ENCODE results near the gene SATL1. TPM values are rescaled to one million over a fixed set of nuclear protein-coding genes. Genes with fewer than 3 reads are reported as not detected.

SATL1 gene
- total RNA-seq, 1 donor from 2014 or later: 0.09 TPM

DNA sequence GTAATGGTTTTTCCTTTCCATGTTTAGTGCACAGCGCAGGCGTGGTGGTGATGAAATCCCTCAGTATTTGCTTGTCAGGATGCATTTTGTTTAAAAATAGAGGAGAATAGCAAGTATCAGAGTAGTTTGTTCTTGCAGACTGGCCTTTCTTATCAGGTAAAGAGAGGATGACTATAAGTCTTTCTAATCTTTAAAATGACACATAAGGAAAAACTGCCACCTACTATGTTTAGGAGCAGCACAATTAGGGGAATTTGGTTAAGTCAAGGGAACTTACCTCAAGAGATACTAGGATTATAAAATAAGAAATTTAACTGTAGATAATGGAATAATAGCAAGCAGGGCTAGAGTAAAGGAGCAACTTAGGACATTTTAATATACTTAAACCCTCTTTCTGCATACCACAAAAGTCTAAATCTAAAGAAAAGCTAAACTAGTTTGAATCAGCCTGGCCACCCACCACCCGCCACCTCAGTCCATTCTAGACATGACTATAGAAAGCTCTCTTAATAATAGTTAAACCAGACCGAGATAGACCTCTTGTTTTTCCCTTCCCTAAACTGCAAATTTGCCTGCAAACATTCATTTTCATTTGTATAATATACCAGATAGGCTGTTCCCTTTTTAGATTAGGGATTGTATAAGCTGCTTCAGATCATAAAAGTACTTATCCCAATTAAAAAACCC lies 177.9 kb downstream of the SATL1 start:
- no peak for TF ChIP-seq EZH2 (IDR thresholded peaks at IDR 0.05; ENCODE audit: insufficient read depth, low read length)
- TF ChIP-seq, protein P1, sequence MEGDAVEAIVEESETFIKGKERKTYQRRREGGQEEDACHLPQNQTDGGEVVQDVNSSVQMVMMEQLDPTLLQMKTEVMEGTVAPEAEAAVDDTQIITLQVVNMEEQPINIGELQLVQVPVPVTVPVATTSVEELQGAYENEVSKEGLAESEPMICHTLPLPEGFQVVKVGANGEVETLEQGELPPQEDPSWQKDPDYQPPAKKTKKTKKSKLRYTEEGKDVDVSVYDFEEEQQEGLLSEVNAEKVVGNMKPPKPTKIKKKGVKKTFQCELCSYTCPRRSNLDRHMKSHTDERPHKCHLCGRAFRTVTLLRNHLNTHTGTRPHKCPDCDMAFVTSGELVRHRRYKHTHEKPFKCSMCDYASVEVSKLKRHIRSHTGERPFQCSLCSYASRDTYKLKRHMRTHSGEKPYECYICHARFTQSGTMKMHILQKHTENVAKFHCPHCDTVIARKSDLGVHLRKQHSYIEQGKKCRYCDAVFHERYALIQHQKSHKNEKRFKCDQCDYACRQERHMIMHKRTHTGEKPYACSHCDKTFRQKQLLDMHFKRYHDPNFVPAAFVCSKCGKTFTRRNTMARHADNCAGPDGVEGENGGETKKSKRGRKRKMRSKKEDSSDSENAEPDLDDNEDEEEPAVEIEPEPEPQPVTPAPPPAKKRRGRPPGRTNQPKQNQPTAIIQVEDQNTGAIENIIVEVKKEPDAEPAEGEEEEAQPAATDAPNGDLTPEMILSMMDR (IDR thresholded peaks at IDR 0.05; ENCODE audit: insufficient read depth, low read depth, low read length): no peak
- Histone ChIP-seq H4K20me1 (ENCODE audit: insufficient read depth, low read length) (no peaks in the 10 kb centered on the region), H3K9me3 (ENCODE audit: insufficient read depth, low read depth, low read length) (no peaks in the 10 kb centered on the region), H3K4me2 (ENCODE audit: low read length) (no peak overlapping the region), H3K27ac (ENCODE audit: low read depth, low read length) (no peak overlapping the region), H3K27me3 (ENCODE audit: insufficient read depth, low read length) (no peaks in the 10 kb centered on the region), H3K4me3 (ENCODE audit: insufficient read depth, low read depth, low read length) (no peak overlapping the region), H3K9ac (ENCODE audit: low read length) (no peak overlapping the region), H3K36me3 (ENCODE audit: insufficient read depth, low read length) (no peaks in the 10 kb centered on the region), H3K4me1 (ENCODE audit: insufficient read depth, low read length) (no peaks in the 10 kb centered on the region), H3K79me2 (ENCODE audit: insufficient read depth, low read length) (no peaks in the 10 kb centered on the region), H2AFZ (ENCODE audit: low read depth, low read length) (no peak overlapping the region)
- Mint-ChIP-seq H3K27me3 (ENCODE audit: low read depth, unreplicated experiment) (no peaks in the 10 kb centered on the region), H3K36me3 (ENCODE audit: low read depth, unreplicated experiment) (peaks cover 4% of the 10 kb centered on the region), H3K4me3 (ENCODE audit: unreplicated experiment) (no peak overlapping the region), H3K4me1 (ENCODE audit: low read depth, unreplicated experiment) (no peaks in the 10 kb centered on the region), H3K9me3 (ENCODE audit: unreplicated experiment) (no peaks in the 10 kb centered on the region), H3K27ac (ENCODE audit: unreplicated experiment) (no peak overlapping the region)
- FAIRE-seq (no peak), DNase-seq (ENCODE audit: low read depth) (no peak)

DNA sequence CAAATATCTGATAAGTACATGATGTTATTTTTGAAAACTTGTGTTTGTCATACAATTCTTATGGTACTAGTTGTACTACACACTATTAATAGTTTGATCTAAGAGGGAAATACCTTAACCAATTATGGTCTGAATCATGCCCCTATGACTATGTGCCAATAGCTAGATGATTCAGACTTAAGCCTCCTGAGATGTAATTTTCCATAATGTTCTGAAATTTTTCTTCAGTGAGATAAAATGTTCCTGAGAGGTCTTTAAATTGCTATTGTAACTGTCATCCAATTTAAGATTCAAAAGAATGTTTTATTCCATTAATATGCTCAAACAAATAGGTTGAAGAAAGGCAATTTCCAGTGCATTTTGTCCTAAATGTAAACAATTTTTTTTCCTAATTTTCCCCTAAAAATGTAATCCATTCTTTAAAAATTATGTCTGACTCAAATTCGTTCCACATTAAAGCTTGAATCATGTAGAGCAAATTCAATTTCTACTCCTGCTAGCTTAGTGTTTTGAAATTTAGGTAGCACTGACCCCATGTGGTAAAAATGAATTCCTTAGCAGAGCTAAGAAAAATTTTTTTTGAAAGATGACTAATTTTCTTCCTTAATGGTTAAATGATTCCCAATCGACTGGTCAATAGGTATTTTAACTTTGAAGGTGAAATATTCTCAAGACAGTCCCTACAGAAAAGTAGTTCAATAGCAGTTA lies 190.8 kb downstream of the SATL1 start:
- Mint-ChIP-seq H3K36me3 (ENCODE audit: low read depth, unreplicated experiment) (no peaks in the 10 kb centered on the region), H3K9me3 (ENCODE audit: unreplicated experiment) (no peaks in the 10 kb centered on the region), H3K4me3 (ENCODE audit: unreplicated experiment) (no peak overlapping the region), H3K27ac (ENCODE audit: unreplicated experiment) (peak overlapping the region; percentile 26), H3K27me3 (ENCODE audit: low read depth, unreplicated experiment) (no peaks in the 10 kb centered on the region), H3K4me1 (ENCODE audit: low read depth, unreplicated experiment) (peaks cover 6% of the 10 kb centered on the region)
- Histone ChIP-seq H3K4me3 (ENCODE audit: insufficient read depth, low read depth, low read length) (no peak overlapping the region), H3K79me2 (ENCODE audit: insufficient read depth, low read length) (no peaks in the 10 kb centered on the region), H4K20me1 (ENCODE audit: insufficient read depth, low read length) (no peaks in the 10 kb centered on the region), H3K27ac (ENCODE audit: low read depth, low read length) (peak overlapping the region; percentile 78), H3K4me2 (ENCODE audit: low read length) (peak overlapping the region; percentile 66), H3K9ac (ENCODE audit: low read length) (peak overlapping the region; percentile 61), H3K27me3 (ENCODE audit: insufficient read depth, low read length) (no peaks in the 10 kb centered on the region), H3K9me3 (ENCODE audit: insufficient read depth, low read depth, low read length) (no peaks in the 10 kb centered on the region), H3K4me1 (ENCODE audit: insufficient read depth, low read length) (peaks cover 9% of the 10 kb centered on the region), H2AFZ (ENCODE audit: low read depth, low read length) (no peak overlapping the region), H3K36me3 (ENCODE audit: insufficient read depth, low read length) (no peaks in the 10 kb centered on the region)
- peak; percentile 77 for DNase-seq (ENCODE audit: low read depth)
- TF ChIP-seq, protein P1 (IDR thresholded peaks at IDR 0.05; ENCODE audit: insufficient read depth, low read depth, low read length): no peak
- no peak for TF ChIP-seq EZH2 (IDR thresholded peaks at IDR 0.05; ENCODE audit: insufficient read depth, low read length)
- peak; percentile 88 for FAIRE-seq

DNA sequence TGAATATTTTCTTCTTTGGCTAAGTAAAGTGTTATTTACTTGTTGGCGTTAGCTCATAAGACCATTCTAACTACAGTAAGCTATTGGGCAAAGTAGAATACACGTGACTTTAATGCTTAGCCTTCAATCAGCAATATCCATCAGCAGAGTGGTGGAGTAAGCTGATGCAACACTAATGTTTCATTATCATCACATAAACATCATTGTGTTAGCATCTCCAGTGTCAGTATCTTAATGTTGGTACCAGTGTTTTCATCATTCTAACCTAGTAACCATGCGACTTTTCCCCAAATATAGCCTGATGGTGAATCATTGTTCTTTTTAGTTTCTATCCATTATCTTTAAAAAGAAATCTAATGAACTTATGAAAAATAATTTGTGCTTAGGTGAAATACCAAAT lies 191.4 kb downstream of the SATL1 start:
- Mint-ChIP-seq H3K27me3 (ENCODE audit: low read depth, unreplicated experiment) (no peaks in the 10 kb centered on the region), H3K27ac (ENCODE audit: unreplicated experiment) (peak overlapping the region; percentile 26), H3K36me3 (ENCODE audit: low read depth, unreplicated experiment) (no peaks in the 10 kb centered on the region), H3K4me3 (ENCODE audit: unreplicated experiment) (no peak overlapping the region), H3K4me1 (ENCODE audit: low read depth, unreplicated experiment) (peaks cover 6% of the 10 kb centered on the region), H3K9me3 (ENCODE audit: unreplicated experiment) (no peaks in the 10 kb centered on the region)
- no peaks in the 10 kb centered on the region for H3K36me3 ChIP-seq (ENCODE audit: insufficient read depth, low read length)
- peak overlapping the region; percentile 66 for H3K4me2 ChIP-seq (ENCODE audit: low read length)
- no peak overlapping the region for H2AFZ ChIP-seq (ENCODE audit: low read depth, low read length)
- DNase-seq (ENCODE audit: low read depth) (no peak), FAIRE-seq (peak; percentile 47)
- no peak overlapping the region for H3K4me3 ChIP-seq (ENCODE audit: insufficient read depth, low read depth, low read length)
- H3K27ac ChIP-seq (ENCODE audit: low read depth, low read length): peak overlapping the region; percentile 76
- no peaks in the 10 kb centered on the region for H4K20me1 ChIP-seq (ENCODE audit: insufficient read depth, low read length)
- peaks cover 9% of the 10 kb centered on the region for H3K4me1 ChIP-seq (ENCODE audit: insufficient read depth, low read length)
- H3K9me3 ChIP-seq (ENCODE audit: insufficient read depth, low read depth, low read length): no peaks in the 10 kb centered on the region
- H3K9ac ChIP-seq (ENCODE audit: low read length): no peak overlapping the region
- no peak for TF ChIP-seq EZH2 (IDR thresholded peaks at IDR 0.05; ENCODE audit: insufficient read depth, low read length)
- TF ChIP-seq, protein P1 (IDR thresholded peaks at IDR 0.05; ENCODE audit: insufficient read depth, low read depth, low read length): no peak
- no peaks in the 10 kb centered on the region for H3K79me2 ChIP-seq (ENCODE audit: insufficient read depth, low read length)
- H3K27me3 ChIP-seq (ENCODE audit: insufficient read depth, low read length): no peaks in the 10 kb centered on the region
